DND-41 (cell line): ENCODE data around the gene SMCO2.

ENCODE experiments used
- EZH2 ChIP-seq: IDR thresholded peaks from 3 replicates; pipeline ENCODE4 v1.6.1; 2012; ENCODE audit warnings: borderline replicate concordance, low read depth, mild to moderate bottlenecking, moderate library complexity, low read length, inconsistent platforms; ENCODE audit not compliant: severe bottlenecking
- TF ChIP-seq, protein P1 (sequence below): IDR thresholded peaks from 2 replicates; pipeline ENCODE4 v1.5.1; 2012; ENCODE audit warnings: borderline replicate concordance, low read length, moderate library complexity, mild to moderate bottlenecking; ENCODE audit not compliant: poor library complexity, severe bottlenecking; ENCODE audit errors: extremely low read depth

DNA sequence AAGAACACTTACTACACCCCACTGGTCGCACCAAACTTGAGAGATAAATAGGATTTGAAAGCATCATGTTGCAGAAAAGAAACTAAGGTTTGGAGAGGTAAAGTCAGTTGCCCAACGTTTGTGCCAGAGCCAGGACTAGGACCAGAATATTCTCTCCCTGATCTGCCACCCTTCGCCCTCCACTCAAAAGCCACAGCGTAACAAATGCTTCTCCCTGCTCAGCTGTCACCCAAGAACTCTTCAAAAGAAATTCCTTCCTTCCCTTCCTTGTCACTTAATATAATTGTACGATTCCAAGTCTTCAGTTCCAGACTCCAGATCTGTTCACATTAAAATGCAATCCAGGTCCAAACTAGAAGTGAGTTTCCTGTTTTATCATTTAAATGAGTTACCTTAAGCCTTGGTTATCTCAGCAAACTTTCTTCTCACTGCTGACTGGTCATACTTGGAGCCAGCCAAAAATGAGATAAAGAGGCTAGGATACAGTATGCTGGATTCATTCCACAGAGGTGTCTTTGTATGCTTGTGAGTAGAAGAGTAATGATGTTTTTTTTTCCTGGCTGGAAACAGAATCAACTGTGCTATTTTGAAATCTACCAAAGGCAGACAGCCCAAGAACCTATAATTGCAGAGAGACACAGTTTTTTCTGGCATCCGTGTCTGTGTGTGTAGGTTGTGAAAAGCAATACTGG, 64.6 kb downstream of the SMCO2 start:
- TF ChIP-seq, protein P1, sequence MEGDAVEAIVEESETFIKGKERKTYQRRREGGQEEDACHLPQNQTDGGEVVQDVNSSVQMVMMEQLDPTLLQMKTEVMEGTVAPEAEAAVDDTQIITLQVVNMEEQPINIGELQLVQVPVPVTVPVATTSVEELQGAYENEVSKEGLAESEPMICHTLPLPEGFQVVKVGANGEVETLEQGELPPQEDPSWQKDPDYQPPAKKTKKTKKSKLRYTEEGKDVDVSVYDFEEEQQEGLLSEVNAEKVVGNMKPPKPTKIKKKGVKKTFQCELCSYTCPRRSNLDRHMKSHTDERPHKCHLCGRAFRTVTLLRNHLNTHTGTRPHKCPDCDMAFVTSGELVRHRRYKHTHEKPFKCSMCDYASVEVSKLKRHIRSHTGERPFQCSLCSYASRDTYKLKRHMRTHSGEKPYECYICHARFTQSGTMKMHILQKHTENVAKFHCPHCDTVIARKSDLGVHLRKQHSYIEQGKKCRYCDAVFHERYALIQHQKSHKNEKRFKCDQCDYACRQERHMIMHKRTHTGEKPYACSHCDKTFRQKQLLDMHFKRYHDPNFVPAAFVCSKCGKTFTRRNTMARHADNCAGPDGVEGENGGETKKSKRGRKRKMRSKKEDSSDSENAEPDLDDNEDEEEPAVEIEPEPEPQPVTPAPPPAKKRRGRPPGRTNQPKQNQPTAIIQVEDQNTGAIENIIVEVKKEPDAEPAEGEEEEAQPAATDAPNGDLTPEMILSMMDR: no peak
- no peak for TF ChIP-seq EZH2
